Body of pancreas (tissue), 4 donors: ENCODE data around the gene EBF3. TPM values are rescaled to one million over a fixed set of nuclear protein-coding genes. Genes with fewer than 3 reads are reported as not detected.

Source experiments
- ATAC-seq: fragments of 150-250 bp; one replicate; pipeline ENCODE4 v1.9.1; 2016
- DNase-seq, 4 donors: peaks; one replicate each; pipeline ENCODE4 v3.0.0-alpha.2; 2019
- H3K27ac ChIP-seq, 4 donors: fragments of 200-600 bp; sonication (generic); 1 replicate in 3 of 4; 2 replicates in 1 of 4; pipeline versions ENCODE4 v1.5.1 to v1.6.1; 2016 to 2019; ENCODE audit warnings: mild to moderate bottlenecking in 1 of 4, mixed read lengths in 1 of 4, moderate library complexity in 1 of 4
- H3K27me3 ChIP-seq, 2 donors: fragments of 200-600 bp; sonication (generic); one replicate each; pipeline ENCODE4 v1.6.0; 2016; ENCODE audit warnings: mild to moderate bottlenecking in 1 of 2
- H3K36me3 ChIP-seq, 2 donors: fragments of 200-600 bp; sonication (generic); replicated peaks in 1 of 2; 2 replicates each; pipeline ENCODE4 v1.5.1; 2016; ENCODE audit warnings: low read depth in 2 of 2; ENCODE audit not compliant: insufficient read depth in 1 of 2
- H3K4me1 ChIP-seq: fragments of 200-600 bp; sonication (generic); one replicate; pipeline ENCODE4 v1.6.0; 2016
- H3K4me3 ChIP-seq, 2 donors: fragments of 200-600 bp; sonication (generic); 1 replicate in 1 of 2; 2 replicates in 1 of 2; pipeline ENCODE4 v1.5.1; 2016 to 2019
- H3K9me3 ChIP-seq, 3 donors: fragments of 200-600 bp; sonication (generic); 1 replicate in 2 of 3; 2 replicates in 1 of 3; pipeline ENCODE4 v1.5.1; 2016
- CTCF ChIP-seq, 7 experiments: fragments of 450-650 bp in 4 of 7; fragments of 200-600 bp in 3 of 7; sonication (generic) in 3 of 7; IDR thresholded peaks; one replicate each; pipeline ENCODE4 v1.5.1; 2016 to 2019; ENCODE audit warnings: antibody characterized with exemption in 7 of 7
- POLR2A ChIP-seq, 3 donors: fragments of 450-650 bp; IDR thresholded peaks; one replicate each; pipeline ENCODE4 v1.6.1; 2016; ENCODE audit warnings: antibody characterized with exemption in 3 of 3, mild to moderate bottlenecking in 2 of 3
- WGBS, 2 donors: methylation state at CpG; one replicate each; pipeline ENCODE4 v1.1.5; 2017; 5-methylcytosine and 5-hydroxymethylcytosine counted together
- intact Hi-C: fragments of 100-400 bp; cut with DNase I; formaldehyde crosslinking; loops from one replicate; pipeline ENCODE4 v1.15.1; 2023
- total RNA-seq, 2 donors: library from RNA; depleted of rRNA; stranded (reverse); fragments of >200 nt; gene quantifications; one replicate each; pipeline ENCODE4 v1.1.0, GENCODE V29; 2016

Gene EBF3
- total RNA-seq, 2 donors from 2014 or later: 2.3 to 4.6 TPM

DNA sequence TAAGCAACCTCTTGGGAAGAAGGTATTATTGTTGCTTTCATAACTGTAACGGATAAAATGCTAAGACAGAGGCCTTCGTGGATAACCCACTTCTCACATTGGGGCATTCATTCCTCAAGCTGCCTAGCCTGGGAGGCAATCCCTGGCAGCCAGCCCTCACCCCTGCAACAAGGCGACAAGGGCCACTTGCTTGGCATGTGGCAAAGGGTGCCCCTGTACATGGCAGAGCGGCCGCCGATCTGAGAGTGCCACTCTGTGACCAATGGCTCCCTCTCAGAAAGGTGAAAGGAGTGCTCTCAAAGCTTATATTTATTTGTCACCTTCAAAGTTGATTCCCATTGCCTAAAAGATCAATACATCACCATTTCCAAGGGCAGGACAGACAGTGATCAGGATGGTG, 31.9 kb downstream of the EBF3 start:
- intact Hi-C loops: no loop called here
- no peaks in the 10 kb centered on the region for H3K4me1 ChIP-seq

DNA sequence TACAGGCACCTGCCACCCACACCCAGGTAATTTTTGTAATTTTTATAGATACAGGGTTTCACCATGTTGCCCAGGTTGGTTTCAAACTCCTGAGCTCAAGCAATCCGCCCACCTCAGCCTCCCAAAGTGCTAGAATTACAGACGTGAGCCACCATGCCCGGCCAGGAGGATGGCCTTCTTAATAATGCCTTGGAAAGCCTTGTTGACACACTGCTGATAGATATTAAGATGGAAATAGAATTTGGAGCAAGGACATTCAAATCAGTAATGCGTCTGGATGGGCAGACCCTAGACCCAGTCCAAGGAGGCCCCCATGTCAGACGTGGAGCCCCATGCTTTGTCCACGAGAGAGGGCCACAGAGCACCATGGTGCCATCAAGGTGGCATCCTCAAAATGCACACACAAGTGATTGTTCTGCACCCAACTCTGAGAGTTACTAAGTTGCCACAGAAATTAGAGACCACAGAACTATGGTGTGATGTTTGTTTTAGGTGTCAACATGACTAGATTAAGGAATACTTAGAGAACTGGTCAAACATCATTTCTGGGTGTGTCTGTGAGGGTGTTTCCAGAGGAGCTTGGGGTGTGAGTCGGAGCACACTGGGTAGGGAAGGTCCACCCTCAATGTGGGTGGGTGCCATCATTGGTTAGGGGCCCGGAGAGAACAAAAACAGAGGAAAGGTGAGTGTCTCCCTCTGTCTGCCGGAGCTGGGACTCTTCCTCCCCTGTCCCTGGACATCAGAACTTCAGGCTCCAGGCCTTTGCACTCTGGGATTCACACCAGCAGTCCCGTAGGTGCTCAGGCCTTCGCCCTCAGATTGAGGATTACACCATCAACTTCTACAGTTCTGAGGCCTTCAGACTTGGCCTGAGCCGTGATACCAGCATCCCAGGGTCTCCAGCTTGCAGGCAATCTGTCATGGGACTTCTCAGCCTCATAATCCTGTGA, 34.5 kb downstream of the EBF3 start:
- intact Hi-C loops: no loop called here
- no peak overlapping the region for H3K27ac ChIP-seq
- no peaks in the 10 kb centered on the region for H3K4me1 ChIP-seq
- whole genome bisulfite sequencing, 2 donors: 55 to 68% methylated on average over 9 to 12 of the region's 12 CpGs
- H3K9me3 ChIP-seq: no peaks in the 10 kb centered on the region
- no peak overlapping the region for H3K4me3 ChIP-seq
- no peak for TF ChIP-seq POLR2A (IDR thresholded peaks at IDR 0.05)
- no peak for TF ChIP-seq CTCF (IDR thresholded peaks at IDR 0.05)
- H3K27me3 ChIP-seq: no peaks in the 10 kb centered on the region
- no peak for ATAC-seq
- DNase-seq: no peak
- no peaks in the 10 kb centered on the region for H3K36me3 ChIP-seq

More for the DNA sequence above, 31.9 kb downstream of the EBF3 start:
- no peaks in the 10 kb centered on the region for H3K27me3 ChIP-seq
- no peak overlapping the region for H3K4me3 ChIP-seq
- H3K27ac ChIP-seq: no peak overlapping the region
- DNase-seq (no peak), ATAC-seq (no peak)
- TF ChIP-seq CTCF (IDR thresholded peaks at IDR 0.05): no peak
- no peak for TF ChIP-seq POLR2A (IDR thresholded peaks at IDR 0.05)
- no peaks in the 10 kb centered on the region for H3K9me3 ChIP-seq
- 72 to 77% methylated on average over 6 of the region's 6 CpGs for WGBS, 2 donors
- no peaks in the 10 kb centered on the region for H3K36me3 ChIP-seq

GRCh38 chr10:129927351-129928120, 36.5 kb downstream of the EBF3 start:
- Histone ChIP-seq H3K27ac (no peak overlapping the region), H3K9me3 (no peaks in the 10 kb centered on the region), H3K4me3 (no peak overlapping the region), H3K27me3 (no peaks in the 10 kb centered on the region), H3K4me1 (no peaks in the 10 kb centered on the region), H3K36me3 (no peaks in the 10 kb centered on the region)
- 48 to 60% methylated on average over 15 to 16 of the region's 16 CpGs for WGBS, 2 donors
- TF ChIP-seq CTCF (IDR thresholded peaks at IDR 0.05) (no peak), POLR2A (IDR thresholded peaks at IDR 0.05) (no peak)
- DNase-seq: no peak
- ATAC-seq: no peak
- intact Hi-C loops: no loop called here

- H3K9me3 ChIP-seq: no peaks in the 10 kb centered on the region
- no peaks in the 10 kb centered on the region for H3K27me3 ChIP-seq
- intact Hi-C loops: no loop called here
- WGBS, 2 donors: 58 to 62% methylated on average over 22 to 29 of the region's 29 CpGs
- ATAC-seq: no peak
- no peak overlapping the region for H3K4me3 ChIP-seq
- DNase-seq: no peak
- TF ChIP-seq POLR2A (IDR thresholded peaks at IDR 0.05) (no peak), CTCF (IDR thresholded peaks at IDR 0.05) (no peak)
- no peaks in the 10 kb centered on the region for H3K36me3 ChIP-seq
- H3K4me1 ChIP-seq: no peaks in the 10 kb centered on the region
- no peak overlapping the region for H3K27ac ChIP-seq
Observed at GRCh38 chr10:129926066-129927055, 37.7 kb downstream of the EBF3 start.
